Thyroid gland (tissue), 4 donors: ENCODE results near the gene JAG1. TPM values are rescaled to one million over a fixed set of nuclear protein-coding genes. Genes with fewer than 3 reads are reported as not detected.

Experiments
- DNase-seq, 2 donors: peaks; one replicate each; pipeline ENCODE4 v3.0.0-alpha.2; 2019
- H3K27ac ChIP-seq, 3 donors: fragments of 200-600 bp; sonication (generic); 1 replicate in 2 of 3; 2 replicates in 1 of 3; pipeline ENCODE4 v1.5.1; 2016 to 2019; ENCODE audit warnings: mild to moderate bottlenecking in 1 of 3, moderate library complexity in 1 of 3
- H3K27me3 ChIP-seq: fragments of 200-600 bp; sonication (generic); one replicate; pipeline ENCODE4 v1.5.1; 2019
- H3K36me3 ChIP-seq, 2 donors: fragments of 200-600 bp; sonication (generic); one replicate each; pipeline ENCODE4 v1.5.1; 2016 to 2019
- H3K4me1 ChIP-seq, 2 donors: fragments of 200-600 bp; sonication (generic); one replicate each; pipeline ENCODE4 v1.5.1; 2017 to 2019
- H3K4me3 ChIP-seq, 3 donors: fragments of 200-600 bp; sonication (generic); replicated peaks in 1 of 3; 1 replicate in 2 of 3; 2 replicates in 1 of 3; pipeline ENCODE4 v1.5.1; 2016; ENCODE audit warnings: mild to moderate bottlenecking in 1 of 3
- H3K9me3 ChIP-seq: fragments of 200-600 bp; sonication (generic); one replicate; pipeline ENCODE4 v1.5.1; 2017
- POLR2A ChIP-seq, 2 donors: fragments of 450-650 bp; IDR thresholded peaks; one replicate each; pipeline ENCODE4 v1.6.1; 2017; ENCODE audit warnings: antibody characterized with exemption in 2 of 2, mild to moderate bottlenecking in 2 of 2, moderate library complexity in 1 of 2
- WGBS, 2 donors: methylation state at CpG; one replicate each; pipeline ENCODE4 v1.1.5; 2017; 5-methylcytosine and 5-hydroxymethylcytosine counted together
- intact Hi-C: fragments of 100-400 bp; cut with DNase I; formaldehyde crosslinking; loops from one replicate; pipeline ENCODE4 v1.15.1; 2023
- total RNA-seq, 4 donors: library from RNA; depleted of rRNA; stranded (reverse); fragments of >200 nt; gene quantifications; one replicate each; pipeline ENCODE4 v1.2.3, GENCODE V29; 2016
- TF ChIP-seq, protein P1 (sequence below), 6 experiments: fragments of 200-600 bp in 3 of 6; fragments of 450-650 bp in 3 of 6; sonication (generic) in 3 of 6; IDR thresholded peaks; one replicate each; pipeline ENCODE4 v1.5.1; 2016 to 2019; ENCODE audit warnings: antibody characterized with exemption in 6 of 6, mild to moderate bottlenecking in 2 of 6, inconsistent platforms in 1 of 6, moderate library complexity in 1 of 6

The JAG1 gene
- total RNA-seq, 4 donors from 2014 or later = 41.2 to 67.9 (median 46.2) TPM

DNA sequence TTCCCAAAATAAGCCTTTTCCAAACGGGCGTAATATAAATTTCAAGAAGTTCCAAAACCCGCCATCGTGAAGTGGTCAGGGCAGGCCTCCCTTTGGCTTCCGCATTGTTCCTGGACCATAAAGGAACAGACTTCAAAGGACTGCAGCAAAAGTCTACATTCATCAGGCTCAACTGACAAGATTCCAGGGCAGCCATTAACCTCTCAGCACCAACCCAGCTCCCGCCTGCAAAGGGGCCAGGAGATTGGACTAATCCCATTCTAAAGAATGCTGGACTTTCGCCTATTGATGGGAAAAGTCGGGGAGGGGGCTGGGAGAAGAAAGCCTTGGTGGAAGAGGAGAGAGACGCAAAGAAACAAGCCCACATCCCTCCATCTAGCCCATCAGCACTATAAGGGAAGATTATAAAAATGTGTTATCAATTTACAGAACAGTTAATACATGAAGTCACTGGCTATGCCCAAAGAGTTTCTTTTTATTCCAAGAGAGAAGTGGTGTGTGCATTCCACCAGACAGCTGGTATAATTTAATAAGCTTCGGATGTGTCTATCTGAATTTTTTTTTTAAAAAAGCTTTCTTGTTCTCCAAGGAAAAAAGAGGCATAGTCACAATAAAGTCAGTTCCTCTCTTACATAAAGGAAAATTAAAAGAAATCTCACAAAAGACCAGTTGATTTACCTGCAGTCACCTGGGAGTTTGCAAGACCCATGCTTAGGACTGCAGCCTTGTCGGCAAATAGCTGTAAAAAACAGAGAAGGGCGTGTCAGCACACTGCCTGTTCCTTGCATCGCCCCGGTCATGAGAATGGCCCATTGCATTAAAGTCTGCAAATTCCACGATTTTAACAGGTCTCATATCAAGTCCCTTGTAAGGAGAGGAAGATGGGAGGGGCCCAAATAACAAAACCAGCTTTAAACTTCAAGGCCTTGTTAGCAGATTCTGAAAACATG, 17.8 kb downstream of the JAG1 start:
- no peak overlapping the region for H3K4me3 ChIP-seq
- peaks cover 73 to 97% of the 10 kb centered on the region in 2 donors for H3K4me1 ChIP-seq

DNA sequence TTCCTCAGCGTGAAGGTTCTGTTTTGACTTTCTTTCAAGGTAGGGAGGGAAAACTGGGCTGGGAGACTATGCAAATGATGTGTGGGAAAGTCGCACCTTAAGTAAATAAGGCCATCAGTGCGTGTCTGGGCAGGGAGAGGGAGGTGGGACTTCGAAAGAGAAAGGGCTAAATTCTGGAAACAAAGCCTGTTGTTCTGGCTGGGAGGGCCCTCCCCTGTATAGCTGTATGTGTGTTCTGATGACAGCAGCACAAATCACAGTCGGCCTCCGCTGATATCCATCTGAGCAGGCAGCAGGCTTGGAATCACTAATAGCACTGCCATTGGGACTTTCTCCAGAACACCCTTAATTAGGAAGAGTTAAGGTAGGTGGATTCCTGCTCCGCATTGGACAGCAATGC, 19.2 kb downstream of the JAG1 start:
- TF ChIP-seq, protein P1, sequence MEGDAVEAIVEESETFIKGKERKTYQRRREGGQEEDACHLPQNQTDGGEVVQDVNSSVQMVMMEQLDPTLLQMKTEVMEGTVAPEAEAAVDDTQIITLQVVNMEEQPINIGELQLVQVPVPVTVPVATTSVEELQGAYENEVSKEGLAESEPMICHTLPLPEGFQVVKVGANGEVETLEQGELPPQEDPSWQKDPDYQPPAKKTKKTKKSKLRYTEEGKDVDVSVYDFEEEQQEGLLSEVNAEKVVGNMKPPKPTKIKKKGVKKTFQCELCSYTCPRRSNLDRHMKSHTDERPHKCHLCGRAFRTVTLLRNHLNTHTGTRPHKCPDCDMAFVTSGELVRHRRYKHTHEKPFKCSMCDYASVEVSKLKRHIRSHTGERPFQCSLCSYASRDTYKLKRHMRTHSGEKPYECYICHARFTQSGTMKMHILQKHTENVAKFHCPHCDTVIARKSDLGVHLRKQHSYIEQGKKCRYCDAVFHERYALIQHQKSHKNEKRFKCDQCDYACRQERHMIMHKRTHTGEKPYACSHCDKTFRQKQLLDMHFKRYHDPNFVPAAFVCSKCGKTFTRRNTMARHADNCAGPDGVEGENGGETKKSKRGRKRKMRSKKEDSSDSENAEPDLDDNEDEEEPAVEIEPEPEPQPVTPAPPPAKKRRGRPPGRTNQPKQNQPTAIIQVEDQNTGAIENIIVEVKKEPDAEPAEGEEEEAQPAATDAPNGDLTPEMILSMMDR (IDR thresholded peaks at IDR 0.05) = peak in 1 of 6 experiments; percentile 1
- peak in 1 of 2 donors; percentile 43 for TF ChIP-seq POLR2A (IDR thresholded peaks at IDR 0.05)
- Histone ChIP-seq H3K36me3 (peaks cover 2 to 29% of the 10 kb centered on the region in 2 donors), H3K27me3 (no peaks in the 10 kb centered on the region), H3K9me3 (no peaks in the 10 kb centered on the region), H3K4me3 (no peak overlapping the region), H3K4me1 (peaks cover 61 to 94% of the 10 kb centered on the region in 2 donors), H3K27ac (peak overlapping the region; percentile 79 to 93 (median 86))
- 20 to 28% methylated on average over 7 of the region's 7 CpGs for WGBS, 2 donors
- DNase-seq = peak; percentile 76
- intact Hi-C loops = no loop called here

More for the DNA sequence above, 17.8 kb downstream of the JAG1 start:
- H3K27me3 ChIP-seq = no peaks in the 10 kb centered on the region
- intact Hi-C loops = no loop called here
- peaks cover 0 to 15% of the 10 kb centered on the region in 2 donors for H3K36me3 ChIP-seq
- TF ChIP-seq, protein P1 (IDR thresholded peaks at IDR 0.05) = no peak
- no peak for TF ChIP-seq POLR2A (IDR thresholded peaks at IDR 0.05)
- H3K27ac ChIP-seq = peak overlapping the region in 2 of 3 donors; percentile 86 to 93
- no peaks in the 10 kb centered on the region for H3K9me3 ChIP-seq
- DNase-seq = no peak
- 87 to 88% methylated on average over 15 of the region's 15 CpGs for WGBS, 2 donors

DNA sequence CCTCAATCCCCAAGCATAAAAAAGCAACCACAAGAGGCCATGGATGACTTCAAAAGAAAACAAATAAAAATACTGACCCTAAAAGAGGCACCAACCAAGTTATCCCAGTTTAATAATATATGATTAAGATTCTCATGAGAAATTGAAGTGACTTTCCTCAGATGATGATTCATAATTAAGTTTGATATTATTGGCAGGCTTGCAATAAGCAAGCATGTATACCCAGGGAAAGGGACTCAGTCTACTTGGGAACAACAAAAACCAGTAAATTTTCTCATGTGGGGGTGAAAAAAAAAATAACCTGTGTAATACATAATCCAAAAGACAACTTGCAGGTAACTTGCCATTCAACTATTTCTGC, 19.6 kb downstream of the JAG1 start:
- TF ChIP-seq, protein P1 (IDR thresholded peaks at IDR 0.05) = no peak
- no peak for TF ChIP-seq POLR2A (IDR thresholded peaks at IDR 0.05)
- intact Hi-C loops = no loop called here
- no peak for DNase-seq
- H3K27me3 ChIP-seq = no peaks in the 10 kb centered on the region
- H3K9me3 ChIP-seq = no peaks in the 10 kb centered on the region
- H3K36me3 ChIP-seq = peaks cover 6 to 32% of the 10 kb centered on the region in 2 donors
- peak overlapping the region; percentile 79 to 93 (median 86) for H3K27ac ChIP-seq
- no peak overlapping the region for H3K4me3 ChIP-seq
- peaks cover 59 to 90% of the 10 kb centered on the region in 2 donors for H3K4me1 ChIP-seq

DNA sequence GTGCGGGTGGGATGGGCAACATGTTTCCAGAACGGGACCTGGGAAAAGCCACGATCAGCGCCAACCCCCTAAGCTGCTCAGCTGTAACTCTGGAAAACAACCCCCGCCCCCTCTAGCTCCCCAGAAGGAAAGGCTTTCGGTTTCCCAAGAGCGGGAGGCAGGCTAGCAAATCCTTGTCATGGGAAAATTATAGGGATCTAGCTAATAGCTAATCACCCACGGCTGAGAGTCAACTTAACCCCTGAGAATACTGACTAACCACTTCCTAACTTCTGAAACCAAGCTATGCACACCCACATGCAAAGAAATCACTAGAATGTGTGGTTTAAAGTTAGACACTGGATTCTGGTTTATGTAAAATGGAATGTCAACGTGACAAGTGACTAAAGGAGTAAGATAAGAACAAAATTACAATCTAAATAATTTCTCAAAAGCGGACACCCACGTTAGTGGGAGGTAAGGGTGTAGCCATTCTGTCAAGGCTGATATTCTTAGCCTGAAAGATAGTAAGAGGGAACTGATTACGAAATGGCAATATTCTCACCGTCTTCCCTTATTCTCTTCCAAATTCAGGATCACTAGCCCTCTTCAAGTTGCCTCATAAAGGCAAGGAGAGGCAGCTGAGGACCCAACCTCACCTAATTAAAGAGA, 20.1 kb downstream of the JAG1 start:
- intact Hi-C loops = no loop called here
- DNase-seq = peak; percentile 57 to 67
- H3K9me3 ChIP-seq = no peaks in the 10 kb centered on the region
- H3K27me3 ChIP-seq = no peaks in the 10 kb centered on the region
- H3K27ac ChIP-seq = peak overlapping the region; percentile 79 to 93 (median 86)
- no peak for TF ChIP-seq POLR2A (IDR thresholded peaks at IDR 0.05)
- TF ChIP-seq, protein P1 (IDR thresholded peaks at IDR 0.05) = no peak
- H3K4me1 ChIP-seq = peaks cover 54 to 84% of the 10 kb centered on the region in 2 donors
- 22 to 25% methylated on average over 13 of the region's 13 CpGs for WGBS, 2 donors
- H3K4me3 ChIP-seq = no peak overlapping the region
- H3K36me3 ChIP-seq = peaks cover 11 to 37% of the 10 kb centered on the region in 2 donors
